Activated CD4-positive, alpha-beta T cell treated with anti-CD3 and anti-CD28 coated beads, Interleukin-2, amount 50 U/mL, for 24 hours (primary cell): ENCODE results near the gene PNMA6F.
"Not testable (repeated sequence)": the region's sequence is repeated elsewhere in the genome, so short reads cannot be mapped to it uniquely, and the experiment has no call there.

Source experiments
- DNase-seq, 2 donors: peaks; one replicate each; pipeline ENCODE4 v3.0.0-alpha.2; 2020; ENCODE audit warnings: low read depth in 1 of 2, low spot score in 1 of 2

The PNMA6F gene

GRCh38 chrX:153303276-153304262 lies 18.0 kb downstream of the PNMA6F start:
- DNase-seq: no peak

DNA sequence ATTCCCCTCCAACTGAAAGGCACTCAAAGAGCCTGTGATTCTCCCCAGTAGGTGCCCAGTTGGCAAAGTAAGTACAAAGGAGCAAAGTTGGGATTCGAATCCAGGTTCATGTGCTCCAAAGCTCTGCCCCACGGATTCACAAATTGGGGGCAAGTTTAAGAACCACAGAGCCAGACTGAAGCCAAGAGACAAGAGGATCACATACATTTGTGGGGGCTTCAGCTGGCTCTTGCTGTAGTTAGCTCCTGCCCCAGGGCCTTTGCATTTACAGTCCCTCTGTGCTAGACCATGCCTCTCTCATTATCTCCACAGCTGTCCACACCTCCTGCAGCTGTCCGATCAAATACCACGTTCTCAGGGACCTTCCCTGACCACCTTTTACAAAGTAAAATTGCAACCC lies 18.8 kb downstream of the PNMA6F start:
- no peak for DNase-seq

DNA sequence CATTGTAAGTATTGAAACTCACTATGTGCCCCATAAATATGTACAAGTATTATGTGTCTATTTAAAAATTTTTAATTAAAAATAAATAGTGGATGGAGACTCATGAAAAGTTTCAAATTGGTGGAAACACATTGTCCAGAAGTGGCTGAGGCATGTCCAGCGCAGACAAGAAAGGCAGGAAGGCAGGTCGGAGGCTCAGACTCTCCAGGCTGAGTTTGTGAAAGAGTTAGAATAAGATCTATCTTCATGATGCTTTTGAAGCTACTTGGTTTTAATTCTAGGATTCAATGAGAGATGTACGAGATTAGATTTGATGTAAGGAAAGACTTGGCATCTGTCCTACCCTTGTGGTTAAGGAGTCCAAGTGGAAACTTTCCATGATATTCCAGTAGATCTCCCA lies 19.8 kb downstream of the PNMA6F start:
- no peak for DNase-seq

DNA sequence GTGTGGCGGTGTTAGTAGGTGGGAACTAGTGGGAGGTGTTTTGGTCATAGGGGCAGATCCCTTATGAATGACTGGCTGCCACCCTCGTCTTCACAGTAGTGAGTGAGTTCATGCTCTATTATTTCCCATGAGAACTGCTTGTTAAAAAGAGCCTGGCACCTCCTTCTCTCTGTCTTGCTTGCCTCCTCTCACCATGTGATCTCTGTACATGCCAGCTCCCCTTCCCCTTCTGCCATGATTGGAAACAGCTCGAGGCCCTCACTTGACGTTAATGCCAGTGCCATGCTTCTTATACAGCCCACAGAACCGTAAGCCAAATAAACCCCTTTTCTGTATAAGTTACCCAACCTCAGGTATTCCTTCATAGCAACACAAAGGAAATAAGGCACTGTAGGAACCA lies 21.7 kb downstream of the PNMA6F start:
- DNase-seq: no peak

- no peak for DNase-seq
Measured at GRCh38 chrX:153297376-153297775, 24.2 kb downstream of the PNMA6F start.

GRCh38 chrX:153293485-153294071 lies 28.0 kb downstream of the PNMA6F start:
- DNase-seq: not testable (repeated sequence)

GRCh38 chrX:153288807-153289206 lies 32.8 kb downstream of the PNMA6F start:
- not testable (repeated sequence) for DNase-seq

DNA sequence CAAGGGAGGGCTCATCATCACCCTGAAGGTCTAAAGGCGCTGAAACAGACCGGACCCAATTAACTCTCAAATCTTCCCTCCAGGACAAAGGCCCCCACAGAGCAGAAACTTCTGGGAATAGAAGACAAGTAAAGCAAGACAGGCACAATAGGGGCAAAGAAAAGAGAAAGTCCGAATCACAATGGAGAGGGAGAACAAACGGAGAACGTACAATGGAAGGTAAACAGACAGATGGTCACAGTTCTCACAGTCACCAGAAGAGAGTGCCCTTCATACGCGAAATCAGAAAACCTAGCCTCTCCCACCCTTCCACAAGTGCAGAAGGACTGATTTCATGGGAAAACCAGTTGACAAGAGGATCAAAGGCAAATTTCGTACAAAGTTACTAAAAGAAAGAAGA lies 35.9 kb downstream of the PNMA6F start:
- DNase-seq: not testable (repeated sequence)

DNA sequence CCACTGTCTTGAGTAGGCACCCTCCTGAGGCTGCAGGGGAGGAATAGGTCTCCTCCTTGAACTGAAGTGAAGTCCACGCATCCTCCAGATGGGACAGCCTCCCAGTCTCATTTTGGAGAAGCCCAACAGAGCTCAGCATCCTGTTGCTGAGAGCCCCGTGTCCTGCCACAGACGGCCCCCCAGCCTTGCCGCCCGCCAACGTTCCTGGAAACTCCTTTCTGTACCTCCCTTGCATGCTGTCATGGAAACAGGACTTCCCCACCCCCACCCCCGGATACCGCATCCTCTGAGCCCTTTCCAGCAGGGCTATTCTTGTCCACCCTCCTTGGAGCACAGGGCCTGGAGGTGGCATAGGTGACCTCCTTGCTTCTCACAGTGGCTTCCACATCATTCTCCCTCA lies 37.6 kb downstream of the PNMA6F start:
- not testable (repeated sequence) for DNase-seq

DNA sequence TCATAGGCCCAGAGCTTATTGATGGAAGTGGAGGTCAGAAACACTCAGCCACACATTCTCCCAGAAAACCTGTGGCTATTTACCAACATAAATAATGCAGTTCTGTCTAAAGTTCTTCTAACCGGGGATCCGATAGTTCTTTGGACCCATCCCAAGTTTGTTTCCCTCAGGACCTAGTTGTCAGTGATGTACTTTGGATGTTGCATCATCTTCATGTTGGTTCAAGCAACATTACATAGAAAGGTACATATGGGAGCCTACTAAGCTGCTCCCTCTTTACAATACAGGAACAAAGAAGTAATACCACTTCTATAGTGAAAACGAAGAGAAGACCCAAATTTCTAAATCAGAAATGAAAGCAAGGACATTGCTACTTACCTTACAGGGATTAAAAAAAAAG lies 39.8 kb downstream of the PNMA6F start:
- not testable (repeated sequence) for DNase-seq

GRCh38 chrX:153279304-153279703 lies 42.3 kb downstream of the PNMA6F start:
- not testable (repeated sequence) for DNase-seq

GRCh38 chrX:153276049-153276448 lies 45.5 kb downstream of the PNMA6F start:
- DNase-seq: not testable (repeated sequence)

- DNase-seq: not testable (repeated sequence)
Measured at GRCh38 chrX:153275418-153275817, 46.1 kb downstream of the PNMA6F start.

DNA sequence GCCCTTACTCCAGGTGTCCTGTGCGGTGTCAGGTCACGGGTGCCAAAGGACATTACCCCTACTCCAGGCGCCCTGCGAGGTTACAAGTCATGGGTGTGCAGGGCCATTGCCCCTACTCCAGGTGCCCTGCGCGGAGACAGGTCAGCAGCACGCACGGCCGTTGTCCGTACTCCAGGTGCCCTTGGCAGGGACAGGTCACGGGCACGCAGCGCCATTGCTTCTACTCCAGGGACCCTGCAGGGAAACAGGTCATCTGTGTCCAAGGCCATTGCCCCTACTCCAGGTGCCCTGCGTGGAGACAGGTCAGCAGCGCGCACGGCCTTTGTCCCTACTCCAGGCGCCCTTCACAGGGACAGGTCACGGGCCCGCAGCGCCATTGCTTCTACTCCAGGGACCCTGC lies 49.0 kb downstream of the PNMA6F start:
- DNase-seq: not testable (repeated sequence)

DNA sequence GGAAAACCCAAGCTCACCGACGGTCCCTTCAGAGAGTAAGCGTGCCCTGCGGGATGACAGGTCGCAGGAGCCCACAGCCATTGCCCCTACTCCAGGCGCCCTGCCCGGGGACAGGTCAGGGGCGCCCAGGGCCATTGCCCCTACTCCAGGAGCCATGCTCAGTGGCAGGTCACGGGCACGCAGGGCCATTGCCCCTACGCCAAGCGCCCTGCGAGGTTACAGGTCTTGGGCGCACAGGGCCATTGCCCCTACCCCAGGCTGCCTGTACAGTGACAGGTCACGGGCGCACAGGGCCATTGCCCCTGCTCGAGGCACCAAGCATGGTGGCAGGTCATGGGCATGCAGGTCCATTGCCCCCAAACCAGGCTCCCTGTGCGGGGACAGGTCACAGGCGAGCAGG lies 49.5 kb downstream of the PNMA6F start:
- DNase-seq: not testable (repeated sequence)
